Measurements from ENCODE around the gene PIK3R5.
"Not testable (repeated sequence)": the region's sequence is repeated elsewhere in the genome, so short reads cannot be mapped to it uniquely, and the experiment has no call there.

The PIK3R5 gene

DNA sequence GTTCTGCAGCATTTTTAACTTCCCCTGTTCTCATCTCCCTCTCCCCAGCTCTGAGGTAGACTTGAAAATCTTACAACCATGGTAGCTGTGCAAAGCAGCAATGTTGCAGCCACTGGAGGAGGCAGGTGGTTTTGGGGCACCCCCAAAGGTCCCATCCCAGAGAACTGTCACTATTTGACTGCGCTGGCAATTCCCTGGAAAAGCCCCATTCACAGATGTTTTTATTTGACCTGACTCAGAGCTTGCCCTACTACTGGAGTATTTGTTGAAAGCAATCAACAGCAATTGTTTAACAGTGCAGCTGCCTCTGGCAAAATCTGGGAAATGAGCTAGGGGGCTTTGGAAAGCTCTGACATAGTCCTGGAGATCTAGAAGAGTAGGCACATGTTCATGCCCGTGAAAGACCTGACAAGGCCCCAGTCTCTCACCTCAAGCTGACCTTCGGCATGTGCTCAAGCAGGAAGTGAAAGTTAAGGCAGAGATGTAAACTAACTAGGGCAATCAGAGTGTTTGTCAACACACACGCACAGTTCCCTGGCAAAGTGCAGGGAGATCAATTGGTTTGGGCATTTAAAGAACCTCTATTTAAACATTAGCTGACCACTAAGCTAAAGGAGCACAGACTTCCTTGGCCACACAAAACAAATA lies 19.7 kb upstream of the PIK3R5 start:
- no peak for DNase-seq (ENCODE audit: low read depth, low spot score)

DNA sequence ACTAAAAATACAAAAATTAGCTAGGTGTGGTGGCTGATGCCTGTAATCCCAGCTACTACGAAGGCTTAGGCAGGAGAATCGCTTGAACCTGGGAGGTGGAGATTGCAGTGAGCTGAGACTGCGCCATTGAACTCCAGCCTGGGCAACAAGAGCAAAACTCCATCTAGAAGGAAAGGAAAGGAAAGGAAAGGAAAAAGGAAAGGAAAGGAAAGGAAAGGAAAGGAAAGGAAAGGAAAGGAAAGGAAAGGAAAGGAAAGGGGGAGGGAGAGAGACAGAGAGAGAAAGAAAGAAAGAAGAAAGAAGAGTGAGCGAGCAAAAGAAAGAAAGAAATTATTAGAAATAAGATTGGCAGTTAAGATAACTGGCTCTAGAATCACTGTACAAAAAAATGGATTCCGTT lies 18.7 kb upstream of the PIK3R5 start:
- DNase-seq (ENCODE audit: low read depth, low spot score) = not testable (repeated sequence)

DNA sequence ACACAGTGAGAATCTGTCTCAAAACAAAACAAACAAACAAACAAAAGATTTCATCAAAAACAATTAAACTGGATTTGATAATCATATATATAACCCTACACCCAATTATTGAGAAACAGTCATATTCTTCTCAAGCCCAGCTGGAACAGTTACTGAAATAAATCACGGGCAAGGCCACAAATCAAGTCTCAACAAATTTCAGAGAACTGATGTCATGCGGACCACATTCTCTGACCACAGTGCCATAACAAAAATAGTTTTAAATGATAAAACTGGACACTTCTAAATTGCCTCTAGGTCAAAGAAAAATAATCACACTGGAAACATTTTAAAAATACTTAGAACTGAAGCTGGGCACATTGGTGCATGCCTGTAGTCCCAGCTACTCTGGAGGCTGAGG lies 15.9 kb upstream of the PIK3R5 start:
- no peak for DNase-seq (ENCODE audit: low read depth, low spot score)

GRCh38 chr17:8979715-8980114 lies 14.2 kb upstream of the PIK3R5 start:
- DNase-seq (ENCODE audit: low read depth, low spot score) = no peak

DNA sequence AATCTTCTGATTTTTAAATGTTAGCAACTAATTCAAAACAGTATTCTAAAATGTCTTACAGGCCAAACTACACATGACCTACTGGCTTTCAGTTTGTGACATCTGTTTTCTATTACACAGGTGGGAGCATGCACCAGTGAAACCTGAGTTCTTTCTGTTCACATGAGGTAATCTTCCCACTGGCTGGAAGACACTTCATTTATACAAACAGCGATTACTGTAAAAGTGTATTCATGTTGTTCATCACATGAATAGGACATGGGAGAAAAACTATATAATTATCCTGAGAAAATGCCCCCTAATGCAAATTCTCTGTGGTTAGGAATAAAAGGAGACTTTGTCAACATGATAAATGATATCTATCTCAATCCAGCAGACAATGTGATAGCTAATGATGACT lies 11.1 kb upstream of the PIK3R5 start:
- no peak for DNase-seq (ENCODE audit: low read depth, low spot score)

DNA sequence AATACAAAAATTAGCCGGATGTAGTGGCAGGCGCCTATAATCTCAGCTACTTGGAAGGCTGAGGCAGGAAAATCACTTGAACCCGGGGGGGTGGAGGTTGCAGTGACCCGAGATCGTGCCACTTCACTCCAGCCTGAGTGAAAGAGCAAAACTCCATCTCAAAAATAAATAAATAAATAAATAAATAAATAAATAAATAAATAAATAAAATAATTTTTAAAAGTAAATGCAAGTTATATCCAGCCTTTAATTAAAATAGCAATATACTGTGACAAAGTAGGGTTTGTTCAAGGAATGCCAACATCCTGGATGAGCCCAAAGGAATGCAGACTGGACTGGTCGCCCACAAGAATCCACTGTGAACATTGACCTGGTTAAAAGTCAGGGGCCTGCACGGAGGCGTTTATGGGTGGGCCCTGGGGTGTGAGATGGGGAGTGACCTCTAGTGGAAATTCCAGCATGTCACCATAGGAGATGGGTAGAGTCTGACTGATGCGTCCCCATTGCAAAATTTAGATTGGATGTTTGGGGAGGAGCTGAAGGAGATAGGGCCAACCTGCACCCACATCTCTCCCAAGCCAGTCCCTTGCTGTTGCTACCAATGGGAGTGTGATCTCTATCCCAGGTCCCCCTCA lies 9.7 kb upstream of the PIK3R5 start:
- no peak for DNase-seq (ENCODE audit: low read depth, low spot score)

- DNase-seq (ENCODE audit: low read depth, low spot score) = no peak
These were observed 4.4 kb upstream of the PIK3R5 start for GRCh38 chr17:8969901-8970300.

- no peak for DNase-seq (ENCODE audit: low read depth, low spot score)
These were observed 3.0 kb upstream of the PIK3R5 start for GRCh38 chr17:8968503-8968902.

DNA sequence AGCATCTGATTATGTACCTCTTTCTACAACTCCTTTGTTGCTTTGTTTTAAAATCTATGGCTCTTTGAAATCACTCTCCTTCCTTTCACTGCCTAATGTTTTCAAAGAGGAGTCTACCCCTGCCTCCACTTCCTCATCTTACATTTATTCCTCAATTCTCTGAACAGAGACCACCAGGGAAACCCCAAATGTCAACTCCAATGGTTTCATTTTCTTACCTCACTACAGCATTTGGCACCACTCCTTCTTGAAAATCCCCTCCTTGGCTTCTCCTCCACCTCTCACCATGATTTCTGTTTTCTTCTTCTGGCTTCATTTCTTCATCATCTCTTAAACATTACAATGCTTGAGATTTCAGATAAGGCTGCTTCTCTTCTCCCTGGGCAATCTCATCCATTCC lies 2.4 kb upstream of the PIK3R5 start:
- DNase-seq (ENCODE audit: low read depth, low spot score) = no peak

DNA sequence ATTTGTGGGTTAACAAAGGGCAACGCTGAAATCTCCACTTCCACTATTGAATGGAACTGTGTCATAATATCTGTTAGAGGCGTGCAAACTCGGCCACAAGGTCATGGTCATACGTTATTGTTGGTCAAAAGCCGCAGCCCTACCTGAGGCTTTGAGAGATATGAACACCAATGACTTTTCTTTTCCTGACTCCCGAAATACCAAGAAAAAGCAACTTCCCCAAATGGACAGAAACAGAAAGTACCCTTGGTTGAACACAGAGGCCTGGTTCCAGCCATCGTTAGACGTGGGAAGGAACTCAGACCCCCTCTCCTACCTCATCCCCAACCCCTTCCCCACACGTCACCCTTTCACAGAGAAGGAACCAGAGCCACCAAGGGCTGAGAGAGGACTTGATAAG lies 1.4 kb upstream of the PIK3R5 start:
- DNase-seq (ENCODE audit: low read depth, low spot score) = no peak

DNA sequence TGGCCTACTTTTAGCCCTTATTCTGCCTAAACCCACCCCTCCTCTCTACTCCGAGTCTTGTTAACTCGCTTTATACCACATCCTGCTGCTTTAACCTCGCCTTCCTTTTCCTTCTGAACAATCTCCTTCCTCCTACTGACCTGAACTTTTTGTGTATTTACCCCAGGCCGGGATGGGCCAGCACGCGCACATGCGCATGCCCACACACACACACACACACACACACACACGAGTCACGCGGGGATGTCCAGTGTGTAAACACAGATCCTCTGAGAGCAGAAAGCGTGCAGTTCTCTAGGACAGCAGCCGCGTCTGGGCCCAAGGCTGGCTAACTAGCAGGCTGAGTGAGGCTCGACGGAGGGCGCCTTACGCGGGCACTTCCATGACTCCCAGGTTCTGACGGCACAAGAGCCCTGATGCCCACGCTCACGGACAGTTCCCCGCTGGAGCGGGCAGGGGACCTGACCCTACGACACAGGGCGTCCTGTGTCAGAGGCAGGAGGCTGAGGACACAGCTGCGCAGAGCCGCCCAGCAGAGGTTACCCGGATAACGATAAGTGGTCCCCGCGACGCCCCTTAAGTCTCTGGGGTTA lies 610 bp downstream of the PIK3R5 start:
- DNase-seq (ENCODE audit: low read depth, low spot score) = no peak

- DNase-seq (ENCODE audit: low read depth, low spot score) = no peak
These were observed 1.8 kb downstream of the PIK3R5 start for GRCh38 chr17:8963647-8964258.

DNA sequence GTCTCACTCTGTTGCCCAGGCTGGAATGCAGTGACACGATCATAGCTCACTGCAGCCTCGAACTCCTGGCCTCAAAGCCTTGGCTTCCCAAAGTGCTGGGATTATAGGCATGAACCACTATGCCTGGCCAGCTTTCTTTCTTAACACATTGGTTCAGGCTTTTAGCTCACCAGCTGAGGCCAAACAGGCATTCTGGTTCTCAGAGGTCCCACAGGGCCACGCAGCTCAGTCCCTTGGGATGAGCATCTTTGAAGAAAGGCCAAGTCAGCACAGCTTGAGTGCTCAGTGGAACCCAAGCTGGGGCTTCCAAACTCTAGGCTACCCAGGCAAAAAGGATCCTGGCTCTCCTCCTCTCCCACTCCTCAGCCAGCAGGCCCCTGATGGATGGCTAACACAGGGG lies 2.5 kb downstream of the PIK3R5 start:
- DNase-seq (ENCODE audit: low read depth, low spot score) = no peak

DNA sequence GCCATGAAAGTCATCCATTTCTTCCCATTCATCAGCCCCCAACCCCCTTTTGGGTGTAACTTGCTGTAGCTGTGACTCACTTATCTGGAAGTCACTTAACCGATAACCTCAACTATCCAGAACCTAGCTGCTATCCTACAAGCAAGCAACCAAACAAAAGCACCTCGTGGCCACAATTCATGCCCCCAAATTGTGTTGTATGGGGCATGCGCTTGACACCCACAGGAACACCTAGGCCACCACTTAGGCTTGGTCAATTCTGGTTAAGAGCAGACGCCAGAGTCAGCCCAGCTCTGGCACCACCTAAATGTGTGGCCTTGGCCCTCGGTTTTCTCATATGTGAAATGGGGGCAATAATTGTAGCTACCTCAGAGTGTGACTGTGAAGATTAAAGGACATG lies 3.7 kb downstream of the PIK3R5 start:
- DNase-seq (ENCODE audit: low read depth, low spot score) = no peak

DNA sequence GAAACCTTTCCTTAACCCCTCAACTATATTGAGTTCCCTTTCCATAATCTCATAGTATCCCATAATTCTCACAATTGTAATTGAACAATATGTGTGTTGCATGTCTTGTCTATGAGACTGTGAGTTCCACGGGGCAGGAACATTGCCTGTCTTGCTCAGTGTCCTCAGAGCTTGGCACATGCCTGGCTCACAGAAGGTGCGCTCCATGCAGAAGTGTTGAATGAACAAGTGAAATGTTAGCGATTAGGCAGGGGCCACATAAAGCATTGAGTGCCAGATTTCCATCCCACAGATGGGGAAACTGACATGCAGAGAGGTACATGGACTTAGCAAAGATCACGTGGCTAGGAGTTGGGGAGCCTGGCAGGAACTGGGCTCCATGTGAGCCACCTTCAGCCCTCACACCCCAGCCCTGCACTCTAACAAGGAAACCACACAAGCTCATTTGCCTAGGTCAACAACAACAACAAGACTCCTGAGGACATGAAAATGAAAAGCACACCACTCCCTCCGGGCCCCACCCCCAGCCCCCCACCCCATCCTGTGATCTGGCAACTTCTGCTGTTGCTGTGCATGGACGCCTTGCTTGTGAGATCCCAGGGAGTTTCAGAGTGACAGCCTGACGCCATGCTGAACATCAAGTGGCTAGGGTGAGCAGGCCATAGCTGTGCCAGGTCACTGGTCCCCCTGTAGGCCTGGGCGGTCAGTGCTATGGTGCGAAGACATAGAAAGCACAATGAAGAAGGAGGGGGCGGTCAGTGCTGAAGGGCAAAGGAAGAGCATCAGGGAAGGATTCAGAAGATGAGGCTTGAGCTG lies 5.0 kb downstream of the PIK3R5 start:
- no peak for DNase-seq (ENCODE audit: low read depth, low spot score)

DNA sequence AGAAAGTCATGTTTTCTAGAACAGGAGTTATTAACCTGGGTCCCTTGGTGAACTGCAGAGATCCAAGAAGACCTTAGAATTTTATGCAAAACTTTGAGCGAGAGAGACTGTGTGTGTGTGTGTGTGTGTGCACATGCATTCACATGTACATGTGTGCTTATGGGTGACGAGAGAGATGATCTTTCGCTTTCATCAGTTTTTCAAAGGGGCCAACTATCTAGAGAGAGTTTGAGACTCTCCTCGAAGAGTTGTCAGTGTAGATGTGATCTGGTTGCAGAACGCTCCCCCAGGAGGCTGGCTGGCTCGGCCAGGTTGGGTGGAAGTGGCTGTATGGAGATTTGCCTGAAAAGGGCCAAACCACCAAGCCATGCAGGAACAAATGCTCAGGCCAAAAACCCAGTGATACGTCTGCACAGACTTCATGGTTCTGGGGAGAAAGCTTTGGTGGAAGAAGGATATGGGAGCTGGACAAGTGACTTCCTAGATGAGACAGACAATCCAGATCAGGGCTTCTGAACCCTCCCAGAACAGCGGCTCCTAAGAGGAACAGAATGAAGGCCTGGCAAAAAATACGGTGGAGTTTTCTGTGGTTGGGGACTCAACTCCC lies 6.1 kb downstream of the PIK3R5 start:
- DNase-seq (ENCODE audit: low read depth, low spot score) = no peak

DNA sequence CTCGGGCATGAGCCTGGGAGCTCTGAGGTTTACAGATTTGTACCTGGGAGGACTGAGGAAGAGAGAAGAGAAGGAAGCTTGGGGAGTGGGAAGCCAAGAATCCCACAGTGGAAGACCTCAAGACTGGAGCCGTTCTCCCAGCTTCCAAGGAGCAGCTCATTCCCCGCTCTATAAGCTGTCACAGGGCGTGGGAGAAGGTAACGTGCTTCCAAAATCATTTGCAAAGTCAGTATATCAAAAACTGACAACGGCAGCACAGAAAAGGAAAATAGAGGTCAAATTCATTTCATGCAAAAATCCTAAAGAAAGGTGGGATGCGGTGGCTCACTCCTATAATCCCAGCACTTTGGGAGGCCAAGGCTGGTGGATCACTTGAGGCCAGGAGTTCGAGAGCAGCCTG lies 7.8 kb downstream of the PIK3R5 start:
- DNase-seq (ENCODE audit: low read depth, low spot score) = no peak

DNA sequence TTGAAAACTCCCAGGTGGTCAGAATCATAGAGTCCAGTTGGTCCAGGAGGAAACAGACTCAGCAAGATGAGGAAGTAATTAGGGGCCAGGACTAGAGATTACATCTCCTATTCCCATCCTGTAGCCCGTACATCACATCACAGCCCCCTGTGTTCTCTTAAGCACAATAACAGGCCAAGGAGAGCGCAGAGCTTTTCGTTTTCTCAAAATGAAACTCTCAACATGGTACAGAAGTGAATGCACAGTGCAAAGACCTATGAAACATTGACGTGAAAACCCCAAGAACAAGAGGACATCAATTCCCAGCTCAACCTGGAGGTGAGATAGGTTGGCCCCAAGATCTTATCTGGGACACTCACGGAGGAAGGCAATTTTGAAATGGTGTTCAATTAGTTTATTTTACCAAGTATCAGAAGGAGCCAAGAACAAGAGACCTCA lies 9.0 kb downstream of the PIK3R5 start:
- no peak for DNase-seq (ENCODE audit: low read depth, low spot score)

- no peak for DNase-seq (ENCODE audit: low read depth, low spot score)
These were observed 10.2 kb downstream of the PIK3R5 start for GRCh38 chr17:8955021-8955959.

GRCh38 chr17:8954339-8954738 lies 11.2 kb downstream of the PIK3R5 start:
- no peak for DNase-seq (ENCODE audit: low read depth, low spot score)

Data from smooth muscle cell of the brain vasculature (primary cell).